Measurements from ENCODE around the gene TAF11L4. TPM values are rescaled to one million over a fixed set of nuclear protein-coding genes. Genes with fewer than 3 reads are reported as not detected.
"Not testable (repeated sequence)": the region's sequence is repeated elsewhere in the genome, so short reads cannot be mapped to it uniquely, and the experiment has no call there.

TAF11L4 gene
- total RNA-seq, 4 donors from 2014 or later: not detected

DNA sequence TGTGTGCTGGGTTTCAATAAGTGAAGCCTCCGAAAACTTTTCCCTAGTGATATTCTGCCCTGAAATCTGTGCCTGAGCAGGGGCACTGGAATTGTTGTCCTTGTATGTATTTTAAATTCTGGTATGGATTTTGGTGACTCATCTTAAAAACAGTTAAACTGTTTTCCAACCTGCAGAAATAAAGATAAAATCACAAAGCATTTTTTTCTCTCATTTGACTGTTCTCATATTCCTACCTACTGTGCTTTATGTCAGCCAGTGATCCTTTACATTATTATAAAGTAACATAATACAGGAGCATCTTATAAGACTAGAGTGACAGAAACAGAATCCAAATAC lies 34.5 kb upstream of the TAF11L4 start:
- H3K4me1 ChIP-seq: no peaks in the 10 kb centered on the region
- H3K4me3 ChIP-seq: no peak overlapping the region
- H3K9me3 ChIP-seq: no peaks in the 10 kb centered on the region
- H3K27me3 ChIP-seq: no peaks in the 10 kb centered on the region
- H3K27ac ChIP-seq: no peak overlapping the region
- WGBS, 2 donors: 91 to 100% methylated on average over 1 of the region's 1 CpG
- no peak for TF ChIP-seq POLR2A (IDR thresholded peaks at IDR 0.05)
- TF ChIP-seq, protein P1, sequence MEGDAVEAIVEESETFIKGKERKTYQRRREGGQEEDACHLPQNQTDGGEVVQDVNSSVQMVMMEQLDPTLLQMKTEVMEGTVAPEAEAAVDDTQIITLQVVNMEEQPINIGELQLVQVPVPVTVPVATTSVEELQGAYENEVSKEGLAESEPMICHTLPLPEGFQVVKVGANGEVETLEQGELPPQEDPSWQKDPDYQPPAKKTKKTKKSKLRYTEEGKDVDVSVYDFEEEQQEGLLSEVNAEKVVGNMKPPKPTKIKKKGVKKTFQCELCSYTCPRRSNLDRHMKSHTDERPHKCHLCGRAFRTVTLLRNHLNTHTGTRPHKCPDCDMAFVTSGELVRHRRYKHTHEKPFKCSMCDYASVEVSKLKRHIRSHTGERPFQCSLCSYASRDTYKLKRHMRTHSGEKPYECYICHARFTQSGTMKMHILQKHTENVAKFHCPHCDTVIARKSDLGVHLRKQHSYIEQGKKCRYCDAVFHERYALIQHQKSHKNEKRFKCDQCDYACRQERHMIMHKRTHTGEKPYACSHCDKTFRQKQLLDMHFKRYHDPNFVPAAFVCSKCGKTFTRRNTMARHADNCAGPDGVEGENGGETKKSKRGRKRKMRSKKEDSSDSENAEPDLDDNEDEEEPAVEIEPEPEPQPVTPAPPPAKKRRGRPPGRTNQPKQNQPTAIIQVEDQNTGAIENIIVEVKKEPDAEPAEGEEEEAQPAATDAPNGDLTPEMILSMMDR (IDR thresholded peaks at IDR 0.05): no peak
- no peaks in the 10 kb centered on the region for H3K36me3 ChIP-seq
- no peak for DNase-seq
- intact Hi-C loops (cut with DNase I): no loop called here

- H3K27me3 ChIP-seq; H3K4me1 ChIP-seq; H3K27ac ChIP-seq; H3K36me3 ChIP-seq; H3K4me3 ChIP-seq; DNase-seq; intact Hi-C loops (cut with DNase I); H3K9me3 ChIP-seq: not testable (repeated sequence)
- WGBS, 2 donors: 95 to 97% methylated on average over 9 of the region's 23 CpGs
Observed at GRCh38 chr5:17491257-17491656, 30.3 kb upstream of the TAF11L4 start.

- no peaks in the 10 kb centered on the region for H3K27me3 ChIP-seq
- H3K27ac ChIP-seq: no peak overlapping the region
- H3K36me3 ChIP-seq: no peaks in the 10 kb centered on the region
- no peak overlapping the region for H3K4me3 ChIP-seq
- WGBS, 2 donors: 82 to 88% methylated on average over 3 of the region's 3 CpGs
- intact Hi-C loops (cut with DNase I): no loop called here
- no peak for DNase-seq
- TF ChIP-seq, protein P1 (IDR thresholded peaks at IDR 0.05): no peak
- TF ChIP-seq POLR2A (IDR thresholded peaks at IDR 0.05): no peak
- H3K9me3 ChIP-seq: no peaks in the 10 kb centered on the region
- H3K4me1 ChIP-seq: no peaks in the 10 kb centered on the region
Observed at GRCh38 chr5:17492770-17493169, 28.8 kb upstream of the TAF11L4 start.

- 73 to 92% methylated on average over 2 to 4 of the region's 4 CpGs for WGBS, 2 donors
- Histone ChIP-seq H3K27ac (no peak overlapping the region), H3K4me1 (no peaks in the 10 kb centered on the region), H3K36me3 (no peaks in the 10 kb centered on the region), H3K4me3 (no peak overlapping the region), H3K27me3 (no peaks in the 10 kb centered on the region), H3K9me3 (no peaks in the 10 kb centered on the region)
- TF ChIP-seq POLR2A (IDR thresholded peaks at IDR 0.05): no peak
- TF ChIP-seq, protein P1 (IDR thresholded peaks at IDR 0.05): no peak
- intact Hi-C loops (cut with DNase I): no loop called here
- no peak for DNase-seq
Observed at GRCh38 chr5:17497446-17497845, 24.2 kb upstream of the TAF11L4 start.

DNA sequence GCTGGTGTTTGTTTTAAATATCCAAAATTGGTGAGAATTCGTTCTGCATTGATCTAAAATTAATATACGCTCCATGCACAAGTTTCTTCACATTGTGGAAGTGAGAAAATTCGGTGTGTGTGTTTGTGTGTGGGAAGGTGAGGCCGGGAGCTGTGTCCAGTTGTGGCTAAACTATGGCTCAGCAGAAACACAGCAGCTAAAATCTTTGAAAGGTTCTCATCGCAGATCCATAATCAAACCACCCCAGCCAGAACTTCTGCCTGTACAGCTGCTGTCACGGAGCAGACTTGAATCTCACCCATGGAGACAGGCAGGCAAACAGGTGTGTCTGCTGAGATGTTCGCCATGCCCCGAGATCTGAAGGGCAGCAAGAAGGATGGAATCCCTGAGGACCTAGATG lies 23.7 kb upstream of the TAF11L4 start, which contains the start of gene TAF11L2:
TSS of gene TAF11L2 (plus strand) at position 301 of the 400 bp plus-strand sequence.
- H3K4me1 ChIP-seq; intact Hi-C loops (cut with DNase I); H3K9me3 ChIP-seq; H3K36me3 ChIP-seq; H3K27me3 ChIP-seq; H3K4me3 ChIP-seq; DNase-seq; H3K27ac ChIP-seq: not testable (repeated sequence)
- 81 to 85% methylated on average over 7 to 8 of the region's 8 CpGs for WGBS, 2 donors

DNA sequence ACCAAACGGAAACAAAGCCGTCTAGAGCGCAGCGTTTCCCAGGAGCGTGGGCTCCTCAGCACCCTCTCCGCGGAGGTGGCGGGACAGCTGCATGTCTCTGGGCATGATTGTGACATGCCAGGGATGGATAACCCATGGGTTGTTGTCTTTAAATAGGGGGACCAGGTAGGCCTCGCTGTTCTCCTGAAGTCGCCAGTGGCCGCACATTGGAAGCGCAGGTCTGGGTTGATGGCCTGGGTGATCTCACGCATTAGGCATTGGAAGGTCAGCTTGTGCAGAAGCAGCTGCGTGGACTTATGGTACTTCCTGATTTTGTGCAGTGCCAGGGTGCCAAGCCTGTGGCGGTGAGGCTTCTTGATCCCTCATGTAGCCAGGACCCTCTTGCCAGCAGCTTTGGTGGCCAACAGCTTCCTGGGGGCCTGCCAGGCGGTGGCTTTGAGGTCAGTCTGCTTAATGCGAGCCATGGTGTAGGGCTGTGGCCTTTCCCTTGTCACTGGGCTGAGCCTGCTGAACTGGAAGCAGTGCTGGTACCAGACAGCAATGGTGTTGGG lies 9.8 kb upstream of the TAF11L4 start:
- Histone ChIP-seq H3K9me3 (no peaks in the 10 kb centered on the region), H3K36me3 (no peaks in the 10 kb centered on the region), H3K27ac (no peak overlapping the region), H3K27me3 (no peaks in the 10 kb centered on the region), H3K4me3 (no peak overlapping the region), H3K4me1 (no peaks in the 10 kb centered on the region)
- intact Hi-C loops (cut with DNase I): no loop called here
- 91 to 93% methylated on average over 5 to 14 of the region's 17 CpGs for WGBS, 2 donors
- DNase-seq: no peak
- TF ChIP-seq POLR2A (IDR thresholded peaks at IDR 0.05): no peak
- TF ChIP-seq, protein P1 (IDR thresholded peaks at IDR 0.05): no peak

DNA sequence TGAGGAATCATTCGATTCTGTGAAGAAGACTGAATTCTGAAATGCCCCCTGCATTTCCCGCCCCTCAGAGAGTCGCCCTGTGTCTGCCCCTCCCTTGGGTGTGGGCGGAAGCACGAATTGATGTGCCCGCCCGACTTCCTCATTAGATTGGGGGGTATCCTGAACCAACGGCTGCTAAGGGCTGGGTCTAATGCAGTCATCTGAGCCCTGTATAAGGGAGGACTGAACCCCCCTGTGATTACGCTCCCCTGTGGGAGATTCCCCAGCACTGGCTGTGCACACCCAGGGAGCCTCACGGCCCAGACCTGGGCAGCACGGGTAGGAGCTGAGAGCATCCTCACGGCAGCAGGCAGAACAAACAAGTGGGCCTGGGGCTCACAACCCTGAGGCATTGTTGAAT lies 4.1 kb upstream of the TAF11L4 start:
- intact Hi-C loops (cut with DNase I); H3K27me3 ChIP-seq; H3K9me3 ChIP-seq; H3K27ac ChIP-seq; DNase-seq; H3K4me1 ChIP-seq; H3K36me3 ChIP-seq; H3K4me3 ChIP-seq: not testable (repeated sequence)
- WGBS, 2 donors: 78 to 81% methylated on average over 10 to 11 of the region's 12 CpGs

DNA sequence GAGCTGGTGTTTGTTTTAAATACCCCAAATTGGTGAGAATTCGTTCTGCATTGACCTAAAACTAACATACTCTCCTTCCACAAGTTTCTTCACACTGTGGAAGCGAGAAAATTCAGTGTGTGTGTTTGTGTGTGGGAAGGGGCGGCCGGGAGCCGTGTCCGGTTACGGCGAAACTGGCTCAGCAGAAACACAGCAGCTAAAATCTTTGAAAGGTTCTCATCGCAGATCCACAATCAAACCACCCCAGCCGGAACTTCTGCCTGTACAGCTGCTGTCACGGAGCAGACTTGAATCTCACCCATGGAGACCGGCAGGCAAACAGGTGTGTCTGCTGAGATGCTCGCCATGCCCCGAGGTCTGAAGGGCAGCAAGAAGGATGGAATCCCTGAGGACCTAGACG lies 3.5 kb upstream of the TAF11L4 start, which contains the start of gene TAF11L3:
TSS of gene TAF11L3 (plus strand) at position 301 of the 400 bp plus-strand sequence.
- H3K27ac ChIP-seq; DNase-seq; H3K36me3 ChIP-seq; H3K9me3 ChIP-seq; intact Hi-C loops (cut with DNase I); H3K27me3 ChIP-seq; H3K4me3 ChIP-seq; H3K4me1 ChIP-seq: not testable (repeated sequence)
- WGBS, 2 donors: no CpG with 5 or more reads among the region's 15 CpGs

GRCh38 chr5:17519508-17519907 lies 2.1 kb upstream of the TAF11L4 start:
- WGBS, 2 donors: 90 to 92% methylated on average over 9 of the region's 14 CpGs
- intact Hi-C loops (cut with DNase I): not testable (repeated sequence)

More at GRCh38 chr5:17519508-17519907, 2.1 kb upstream of the TAF11L4 start:
- not testable (repeated sequence) for H3K27me3 ChIP-seq, H3K4me3 ChIP-seq, H3K27ac ChIP-seq, H3K4me1 ChIP-seq, H3K9me3 ChIP-seq, DNase-seq, H3K36me3 ChIP-seq

All from esophagus squamous epithelium (tissue), 5 donors.